ENCODE results near the gene APCS.

APCS gene

GRCh38 chr1:159587461-159587951, at the start of gene APCS:
Gene APCS, plus strand, starts transcription at chr1:159587826. Its CDS starts 96 bp downstream, at chr1:159587922.
- H3K4me3 ChIP-seq (ENCODE audit: low read depth, low read length), result no peak within 1 kb of the TSS
- TF ChIP-seq CTCF (IDR thresholded peaks at IDR 0.05; ENCODE audit: borderline replicate concordance, insufficient read depth, low read depth, low read length), result no peak

GRCh38 chr1:159548126-159548525, 39.5 kb upstream of the APCS start:
- H3K4me3 ChIP-seq (ENCODE audit: low read depth, low read length), result no peak overlapping the region
- TF ChIP-seq CTCF (IDR thresholded peaks at IDR 0.05; ENCODE audit: borderline replicate concordance, insufficient read depth, low read depth, low read length), result no peak

- no peak for TF ChIP-seq CTCF (IDR thresholded peaks at IDR 0.05; ENCODE audit: borderline replicate concordance, insufficient read depth, low read depth, low read length)
- H3K4me3 ChIP-seq (ENCODE audit: low read depth, low read length), result no peak overlapping the region
These were observed 33.4 kb upstream of the APCS start for GRCh38 chr1:159554261-159554660.

- no peak overlapping the region for H3K4me3 ChIP-seq (ENCODE audit: low read depth, low read length)
- no peak for TF ChIP-seq CTCF (IDR thresholded peaks at IDR 0.05; ENCODE audit: borderline replicate concordance, insufficient read depth, low read depth, low read length)
These were observed 32.9 kb upstream of the APCS start for GRCh38 chr1:159554696-159555095.

GRCh38 chr1:159556931-159557369, 30.7 kb upstream of the APCS start:
- H3K4me3 ChIP-seq (ENCODE audit: low read depth, low read length), result no peak overlapping the region

GRCh38 chr1:159560599-159560998, 27.0 kb upstream of the APCS start:
- H3K4me3 ChIP-seq (ENCODE audit: low read depth, low read length), result no peak overlapping the region
- no peak for TF ChIP-seq CTCF (IDR thresholded peaks at IDR 0.05; ENCODE audit: borderline replicate concordance, insufficient read depth, low read depth, low read length)

More at GRCh38 chr1:159556931-159557369, 30.7 kb upstream of the APCS start:
- TF ChIP-seq CTCF (IDR thresholded peaks at IDR 0.05; ENCODE audit: borderline replicate concordance, insufficient read depth, low read depth, low read length), result no peak

- no peak overlapping the region for H3K4me3 ChIP-seq (ENCODE audit: low read depth, low read length)
- no peak for TF ChIP-seq CTCF (IDR thresholded peaks at IDR 0.05; ENCODE audit: borderline replicate concordance, insufficient read depth, low read depth, low read length)
These were observed 26.1 kb upstream of the APCS start for GRCh38 chr1:159561497-159561896.
